GM21825 (cell line): Measurements from ENCODE around the gene VAV3.

Experiments used
- ATAC-seq: cut with Tn5 transposase; IDR thresholded peaks from one replicate; pipeline ENCODE4 v1.9.1; 2021; ENCODE audit warnings: mild to moderate bottlenecking, moderate library complexity; ENCODE audit not compliant: unreplicated experiment

VAV3 gene

GRCh38 chr1:107939256-107939655, 25.7 kb downstream of the VAV3 start:
- ATAC-seq, result no peak

- ATAC-seq, result no peak
Observed at GRCh38 chr1:107936498-107937481, 28.2 kb downstream of the VAV3 start.

- peak; percentile 91 for ATAC-seq
Observed at GRCh38 chr1:107935396-107936064, 29.4 kb downstream of the VAV3 start.

DNA sequence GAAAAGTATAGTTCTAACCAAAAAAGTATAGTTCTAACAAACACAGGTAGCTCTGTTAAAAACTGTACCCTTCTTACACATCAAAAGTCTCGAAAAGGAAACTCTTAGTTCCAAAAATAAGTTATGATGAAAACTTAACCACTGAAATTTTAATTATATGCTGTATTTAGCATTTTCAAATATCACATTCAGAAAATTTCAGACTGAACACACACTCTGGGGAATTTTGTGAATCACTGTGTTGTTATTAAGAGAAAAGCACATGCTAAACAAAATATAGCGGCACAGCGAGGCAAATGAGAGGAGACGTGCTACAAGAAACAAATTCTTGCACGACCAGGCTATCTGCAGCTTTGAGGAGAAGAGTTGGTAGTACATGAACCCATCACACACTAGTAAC, 30.4 kb downstream of the VAV3 start:
- ATAC-seq, result no peak

DNA sequence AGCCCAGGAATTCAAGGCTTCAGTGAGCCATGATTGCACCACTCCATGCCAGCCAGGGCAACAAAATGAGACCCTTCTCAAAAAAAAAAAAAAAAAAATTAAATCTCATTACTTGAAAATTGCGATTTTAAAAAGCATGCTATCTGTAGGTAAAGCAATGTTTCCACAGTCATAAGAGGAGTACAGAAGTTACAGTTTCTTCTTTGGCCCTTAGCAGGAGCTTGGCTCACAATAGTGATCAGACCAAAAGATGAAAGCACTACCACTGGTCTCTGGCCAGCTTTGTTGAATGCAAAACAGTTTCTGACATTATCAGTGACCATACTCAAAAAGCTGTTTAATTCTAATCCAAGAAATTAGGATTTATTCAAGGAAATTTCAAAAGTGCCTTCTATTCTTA, 31.2 kb downstream of the VAV3 start:
- no peak for ATAC-seq

GRCh38 chr1:107930292-107930691, 34.7 kb downstream of the VAV3 start:
- ATAC-seq, result no peak

DNA sequence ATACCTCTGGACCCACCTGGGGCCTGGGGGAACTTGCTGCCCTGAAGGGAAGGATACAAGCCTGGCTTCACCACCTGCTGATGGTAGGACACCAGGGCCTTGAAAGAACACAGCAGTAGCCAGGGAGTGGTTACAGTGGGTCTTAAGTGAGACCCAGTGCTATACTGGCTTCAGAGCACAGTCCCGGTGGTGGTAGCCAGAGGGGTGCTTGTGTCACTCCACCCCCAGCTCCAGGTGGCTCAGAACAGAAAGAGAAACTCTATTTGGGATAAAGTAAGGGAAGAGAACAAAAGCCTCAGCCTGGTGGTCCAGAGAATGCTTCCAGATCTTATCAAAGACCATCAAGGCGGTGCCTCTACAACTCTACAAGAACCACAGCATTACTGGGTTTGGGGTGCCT, 37.2 kb downstream of the VAV3 start:
- ATAC-seq, result no peak

DNA sequence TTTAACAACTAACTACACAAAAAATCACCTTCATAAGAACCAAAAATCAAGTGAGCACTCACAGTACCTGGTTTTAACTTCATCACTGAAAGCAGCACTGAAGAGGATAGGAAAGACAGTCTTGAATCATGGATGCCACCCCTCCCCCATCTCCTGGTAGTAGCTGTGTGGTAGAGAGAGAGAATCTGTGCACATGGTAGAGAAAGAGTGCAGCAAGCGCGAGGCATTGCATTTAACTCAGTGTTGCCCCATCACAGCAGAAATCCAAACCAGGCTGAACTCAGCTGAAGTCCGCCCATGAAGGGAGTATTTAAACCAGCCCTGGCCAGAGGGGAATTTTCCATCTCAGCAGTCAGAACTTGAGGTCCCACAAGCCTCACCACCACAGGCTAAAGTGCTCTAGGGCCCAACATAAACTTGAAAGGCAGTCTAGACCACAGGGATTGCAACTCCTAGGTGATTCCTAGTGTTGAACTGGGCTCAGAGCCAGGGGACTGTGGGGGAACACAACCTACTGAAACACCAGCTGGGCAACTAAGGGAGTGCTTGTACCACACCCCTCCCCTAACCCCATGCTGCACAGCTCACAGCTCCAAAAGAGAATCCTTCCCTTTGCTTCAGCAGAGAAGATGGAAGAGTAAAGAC, 38.4 kb downstream of the VAV3 start:
- no peak for ATAC-seq

DNA sequence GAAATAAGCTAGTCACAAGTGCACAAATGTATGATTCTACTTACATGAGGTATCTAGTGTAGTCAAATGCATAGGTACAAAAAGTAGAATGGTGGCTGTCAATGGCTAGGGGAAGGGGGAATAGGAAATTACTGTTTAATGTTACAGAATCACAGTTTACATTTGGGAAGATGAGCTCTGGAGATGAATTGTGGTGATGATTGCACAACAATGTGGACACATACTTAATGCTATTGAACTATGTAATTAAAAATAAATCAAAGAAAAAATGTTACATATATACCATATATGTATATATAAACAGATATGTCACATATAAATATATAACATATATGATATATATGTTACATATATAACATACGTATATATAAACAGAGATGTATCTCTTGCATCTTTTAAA, 39.4 kb downstream of the VAV3 start:
- ATAC-seq, result no peak

GRCh38 chr1:107920999-107921398, 44.0 kb downstream of the VAV3 start:
- no peak for ATAC-seq

DNA sequence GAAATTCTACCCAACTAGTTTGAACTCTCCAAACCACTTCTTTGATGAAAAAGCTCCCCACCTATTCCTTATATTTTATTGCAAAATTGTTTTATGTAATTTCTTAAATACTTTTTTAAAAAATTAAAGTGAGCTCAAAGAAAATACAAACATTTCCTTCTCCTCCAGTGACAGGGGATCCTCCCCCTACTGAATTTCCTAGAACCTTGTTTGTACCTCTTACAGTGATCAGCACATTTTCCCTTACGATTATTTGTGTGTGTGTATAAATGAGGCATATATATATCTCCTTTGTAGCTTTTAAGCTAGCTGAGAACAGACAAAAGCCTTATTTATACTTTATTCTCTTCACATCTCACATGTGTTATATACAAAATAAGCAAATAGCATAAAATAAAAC, 44.4 kb downstream of the VAV3 start:
- no peak for ATAC-seq

DNA sequence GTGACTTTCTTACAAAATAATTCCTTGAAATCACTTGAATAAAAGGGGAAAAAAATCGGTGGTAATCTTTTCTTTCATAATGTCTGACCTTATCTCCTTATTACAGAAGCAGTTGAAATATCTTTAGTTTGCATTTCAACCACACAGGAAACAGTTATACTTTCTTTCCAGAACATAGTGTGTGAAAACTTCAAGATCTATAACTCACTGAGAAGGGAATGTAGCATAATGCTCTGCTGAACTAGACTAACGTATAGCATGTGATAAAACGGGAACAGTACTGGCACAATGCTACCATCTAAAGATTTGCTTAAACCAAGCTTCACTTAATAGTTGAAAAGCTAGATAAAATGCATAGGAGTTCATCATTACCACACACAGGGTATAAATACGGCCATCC, 45.0 kb downstream of the VAV3 start:
- no peak for ATAC-seq

GRCh38 chr1:107914119-107914765, 50.7 kb downstream of the VAV3 start:
- no peak for ATAC-seq

- ATAC-seq, result no peak
Observed at GRCh38 chr1:107912656-107913055, 52.3 kb downstream of the VAV3 start.

- no peak for ATAC-seq
Observed at GRCh38 chr1:107900090-107900945, 64.7 kb downstream of the VAV3 start.

- no peak for ATAC-seq
Observed at GRCh38 chr1:107899655-107900054, 65.3 kb downstream of the VAV3 start.

GRCh38 chr1:107897438-107898345, 67.3 kb downstream of the VAV3 start:
- no peak for ATAC-seq

DNA sequence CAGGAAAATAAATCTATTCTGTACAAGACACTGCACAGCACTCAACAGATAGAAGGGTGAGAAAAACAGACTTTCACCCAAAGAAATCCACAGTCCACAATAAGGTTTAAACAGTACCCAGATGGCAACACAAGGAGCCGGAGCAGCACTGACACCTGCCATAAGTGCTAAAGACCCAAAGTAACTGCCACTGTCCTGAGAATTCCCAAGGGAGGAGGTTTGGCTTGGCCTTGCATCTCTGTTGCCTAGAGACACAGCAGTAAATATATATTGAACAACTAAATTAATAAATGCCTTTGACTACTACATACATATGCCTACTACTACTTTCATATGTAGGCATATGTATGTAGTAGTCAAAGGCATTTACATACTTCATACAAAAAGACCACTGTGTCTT, 68.0 kb downstream of the VAV3 start:
- ATAC-seq, result no peak

- ATAC-seq, result no peak
Observed at GRCh38 chr1:107896401-107896800, 68.6 kb downstream of the VAV3 start.
